ENCODE measurements around the gene FOXO1. TPM values are rescaled to one million over a fixed set of nuclear protein-coding genes. Genes with fewer than 3 reads are reported as not detected.

FOXO1 gene
- total and polyA plus RNA-seq, 2 experiments from 2014 or later: 32.4 to 68.0 TPM

GRCh38 chr13:40657951-40658350, 8.5 kb downstream of the FOXO1 start (continued):
- TF ChIP-seq REST (IDR thresholded peaks at IDR 0.05; ENCODE audit: unreplicated experiment) (no peak), ZNF114 (CRISPR knock-in tag; IDR thresholded peaks at IDR 0.05) (no peak), NANOG (IDR thresholded peaks at IDR 0.05; ENCODE audit: borderline replicate concordance) (no peak), CTCF (conservative IDR thresholded peaks at IDR 0.05; ENCODE audit: low read depth in 2 of 2) (no peak), EZH2 (IDR thresholded peaks at IDR 0.05; ENCODE audit: low read depth, unreplicated experiment) (no peak), STAT1 (IDR thresholded peaks at IDR 0.05; ENCODE audit: unreplicated experiment) (no peak), CREB1 (CRISPR knock-in tag; IDR thresholded peaks at IDR 0.05; ENCODE audit: low read depth) (no peak), POLR2AphosphoS5 (IDR thresholded peaks at IDR 0.05; ENCODE audit: low read depth) (no peak), JUNB (IDR thresholded peaks at IDR 0.05; ENCODE audit: unreplicated experiment) (no peak), ETS1 (IDR thresholded peaks at IDR 0.05) (no peak)

- no peaks in the 10 kb centered on the region for H3K9me2 ChIP-seq (ENCODE audit: insufficient read depth)
- H3K36me3 ChIP-seq (ENCODE audit: insufficient read depth): no peaks in the 10 kb centered on the region
- H3K27ac ChIP-seq (ENCODE audit: low read depth): no peak overlapping the region
- no peak for DNase-seq (ENCODE audit: low spot score)
- peaks cover 100% of the 10 kb centered on the region for H3K79me2 ChIP-seq (replicated peaks; ENCODE audit: insufficient read depth)
- no peak for ATAC-seq
- peaks cover 2% of the 10 kb centered on the region; the same call in 1 of the 3 replicates for H3K9me3 Mint-ChIP-seq
- no peaks in the 10 kb centered on the region for H3K27me3 ChIP-seq (ENCODE audit: insufficient read depth)
- peaks cover 6% of the 10 kb centered on the region; the same call in 1 of the 2 replicates for H3F3A ChIP-seq (replicated peaks; ENCODE audit: low read depth)
- H3K36me3 Mint-ChIP-seq (ENCODE audit: low read depth): peaks cover 33% of the 10 kb centered on the region
- H3K4me3 Mint-ChIP-seq: no peak overlapping the region
- H3K4me3 ChIP-seq: no peak overlapping the region
- H2AFZ ChIP-seq: no peak overlapping the region
- no peak overlapping the region for H3K4me2 ChIP-seq
- peaks cover 80% of the 10 kb centered on the region for H3K4me1 Mint-ChIP-seq
- H3K4me1 ChIP-seq (ENCODE audit: insufficient read depth): peaks cover 69% of the 10 kb centered on the region
- H4K20me1 ChIP-seq (replicated peaks; ENCODE audit: insufficient read depth): peaks cover 21% of the 10 kb centered on the region
- H3K27ac Mint-ChIP-seq: 0 out of 2 replicates have a peak overlapping the region, but pooled peaks have one; percentile 1
- H3K27me3 Mint-ChIP-seq (ENCODE audit: insufficient read depth, low read depth, poor library complexity): peaks cover 17% of the 10 kb centered on the region
- no peak for TF ChIP-seq NANOG (IDR thresholded peaks at IDR 0.05; ENCODE audit: borderline replicate concordance)
- no peak for TF ChIP-seq CTCF (conservative IDR thresholded peaks at IDR 0.05; ENCODE audit: low read depth in 2 of 2)
Measured at GRCh38 chr13:40657307-40657706, 9.1 kb downstream of the FOXO1 start.
